DND-41 (cell line): Measurements from ENCODE around the gene FDX1.

Source experiments
- ATAC-seq: fragments of 200-7000 bp; cut with Tn5 transposase; 3 replicates; pipeline ENCODE4 v1.9.1; 2021; ENCODE audit warnings: low read depth; ENCODE audit not compliant: insufficient read depth
- DNase-seq: peaks from one replicate; pipeline ENCODE4 v3.0.0-alpha.2; 2020
- H2AFZ ChIP-seq: 2 replicates; pipeline ENCODE4 v1.6.0; 2012; ENCODE audit warnings: low read depth, low read length
- H3K27ac ChIP-seq: 2 replicates; pipeline ENCODE4 v1.5.1; 2012; ENCODE audit warnings: low read length, inconsistent platforms
- H3K27me3 ChIP-seq: fragments of 200-600 bp; sonication (generic); 2 replicates; pipeline ENCODE4 v1.6.0; 2012; ENCODE audit warnings: low read length, mild to moderate bottlenecking, inconsistent platforms; ENCODE audit not compliant: insufficient read depth, poor library complexity
- H3K36me3 ChIP-seq: 2 replicates; pipeline ENCODE4 v1.5.1; 2012; ENCODE audit warnings: low read length, inconsistent platforms; ENCODE audit not compliant: insufficient read depth
- H3K4me1 ChIP-seq: 2 replicates; pipeline ENCODE4 v1.5.1; 2012; ENCODE audit warnings: mild to moderate bottlenecking, low read length; ENCODE audit not compliant: insufficient read depth
- H3K4me2 ChIP-seq: 2 replicates; pipeline ENCODE4 v1.6.0; 2012; ENCODE audit warnings: mild to moderate bottlenecking, moderate library complexity, low read length, inconsistent platforms; ENCODE audit not compliant: insufficient read depth
- H3K4me3 ChIP-seq, 2 experiments: fragments of 200-600 bp in 1 of 2; shearing (Covaris generic) in 1 of 2; 2 replicates each; pipeline ENCODE4 v1.5.1; 2012 to 2016; ENCODE audit warnings: inconsistent platforms in 2 of 2, low read length in 2 of 2, mild to moderate bottlenecking in 2 of 2, low read depth in 1 of 2, moderate library complexity in 1 of 2
- H3K79me2 ChIP-seq: 2 replicates; pipeline ENCODE4 v1.6.0; 2012; ENCODE audit warnings: low read length, inconsistent platforms; ENCODE audit not compliant: insufficient read depth
- H3K9ac ChIP-seq: 2 replicates; pipeline ENCODE4 v1.6.0; 2012; ENCODE audit warnings: low read depth, mild to moderate bottlenecking, inconsistent platforms, low read length, moderate library complexity
- H3K9me3 ChIP-seq: 2 replicates; pipeline ENCODE4 v1.5.1; 2012; ENCODE audit warnings: low read length, moderate library complexity, mild to moderate bottlenecking, inconsistent platforms; ENCODE audit not compliant: insufficient read depth, severe bottlenecking
- H4K20me1 ChIP-seq: 2 replicates; pipeline ENCODE4 v1.6.0; 2012; ENCODE audit warnings: low read length; ENCODE audit not compliant: insufficient read depth
- EZH2 ChIP-seq: IDR thresholded peaks from 3 replicates; pipeline ENCODE4 v1.6.1; 2012; ENCODE audit warnings: borderline replicate concordance, low read depth, mild to moderate bottlenecking, moderate library complexity, low read length, inconsistent platforms; ENCODE audit not compliant: severe bottlenecking
- TF ChIP-seq, protein P1 (sequence below): IDR thresholded peaks from 2 replicates; pipeline ENCODE4 v1.5.1; 2012; ENCODE audit warnings: borderline replicate concordance, low read length, moderate library complexity, mild to moderate bottlenecking; ENCODE audit not compliant: poor library complexity, severe bottlenecking; ENCODE audit errors: extremely low read depth

FDX1 gene

DNA sequence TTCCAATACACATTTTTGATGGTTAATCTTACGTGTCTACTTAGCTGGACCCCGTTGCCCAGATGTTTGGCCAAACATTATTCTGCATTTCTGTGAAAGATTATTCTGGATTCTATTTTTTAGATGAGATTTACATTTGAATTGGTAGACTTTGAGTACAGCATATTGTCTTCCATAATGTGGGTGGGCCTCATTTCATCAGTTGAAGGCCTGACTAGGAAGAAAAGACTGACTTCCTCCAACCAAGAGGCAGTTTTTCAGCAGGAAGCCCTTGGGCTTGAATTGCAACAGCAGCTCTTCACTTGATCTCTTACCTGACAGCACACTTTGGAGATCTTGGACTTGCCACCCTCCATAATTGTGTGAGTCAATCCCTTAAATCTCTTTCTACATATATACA, 58.7 kb downstream of the FDX1 start:
- Histone ChIP-seq H3K27me3 (no peaks in the 10 kb centered on the region), H3K4me2 (no peak overlapping the region), H3K27ac (no peak overlapping the region), H4K20me1 (no peaks in the 10 kb centered on the region), H3K9me3 (no peaks in the 10 kb centered on the region), H3K4me1 (no peaks in the 10 kb centered on the region), H3K79me2 (no peaks in the 10 kb centered on the region), H3K9ac (no peak overlapping the region), H2AFZ (no peak overlapping the region), H3K4me3 (no peak overlapping the region), H3K36me3 (no peaks in the 10 kb centered on the region)
- DNase-seq (no peak), ATAC-seq (no peak)
- TF ChIP-seq, protein P1, sequence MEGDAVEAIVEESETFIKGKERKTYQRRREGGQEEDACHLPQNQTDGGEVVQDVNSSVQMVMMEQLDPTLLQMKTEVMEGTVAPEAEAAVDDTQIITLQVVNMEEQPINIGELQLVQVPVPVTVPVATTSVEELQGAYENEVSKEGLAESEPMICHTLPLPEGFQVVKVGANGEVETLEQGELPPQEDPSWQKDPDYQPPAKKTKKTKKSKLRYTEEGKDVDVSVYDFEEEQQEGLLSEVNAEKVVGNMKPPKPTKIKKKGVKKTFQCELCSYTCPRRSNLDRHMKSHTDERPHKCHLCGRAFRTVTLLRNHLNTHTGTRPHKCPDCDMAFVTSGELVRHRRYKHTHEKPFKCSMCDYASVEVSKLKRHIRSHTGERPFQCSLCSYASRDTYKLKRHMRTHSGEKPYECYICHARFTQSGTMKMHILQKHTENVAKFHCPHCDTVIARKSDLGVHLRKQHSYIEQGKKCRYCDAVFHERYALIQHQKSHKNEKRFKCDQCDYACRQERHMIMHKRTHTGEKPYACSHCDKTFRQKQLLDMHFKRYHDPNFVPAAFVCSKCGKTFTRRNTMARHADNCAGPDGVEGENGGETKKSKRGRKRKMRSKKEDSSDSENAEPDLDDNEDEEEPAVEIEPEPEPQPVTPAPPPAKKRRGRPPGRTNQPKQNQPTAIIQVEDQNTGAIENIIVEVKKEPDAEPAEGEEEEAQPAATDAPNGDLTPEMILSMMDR, result no peak
- TF ChIP-seq EZH2, result no peak

DNA sequence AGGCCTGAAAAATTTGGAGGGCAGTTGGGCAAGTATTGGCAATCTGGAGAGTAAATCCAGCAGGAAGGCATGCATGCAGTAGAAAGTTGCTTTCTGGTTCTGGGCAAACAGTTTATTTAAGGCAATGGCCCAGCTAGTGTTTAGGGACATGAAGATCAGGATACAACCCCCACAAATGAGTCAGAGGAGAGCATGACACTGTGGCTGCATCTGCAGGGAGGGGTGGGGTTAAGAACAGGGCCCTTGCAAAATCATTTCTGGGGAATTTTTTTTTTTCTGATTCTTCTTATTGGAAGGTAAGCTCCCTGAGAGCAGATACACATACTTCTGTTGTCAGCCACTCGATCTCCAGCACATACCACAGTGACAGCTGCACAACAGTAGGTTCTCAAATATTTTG, 61.1 kb downstream of the FDX1 start:
- TF ChIP-seq EZH2, result no peak
- TF ChIP-seq, protein P1, result no peak
- Histone ChIP-seq H3K9ac (no peak overlapping the region), H2AFZ (no peak overlapping the region), H3K27ac (no peak overlapping the region), H4K20me1 (no peaks in the 10 kb centered on the region), H3K4me2 (no peak overlapping the region), H3K9me3 (no peaks in the 10 kb centered on the region), H3K36me3 (no peaks in the 10 kb centered on the region), H3K4me1 (no peaks in the 10 kb centered on the region), H3K27me3 (no peaks in the 10 kb centered on the region), H3K4me3 (no peak overlapping the region), H3K79me2 (no peaks in the 10 kb centered on the region)
- DNase-seq (no peak), ATAC-seq (no peak)

- TF ChIP-seq, protein P1, result no peak
- TF ChIP-seq EZH2, result no peak
- ATAC-seq (no peak), DNase-seq (no peak)
- Histone ChIP-seq H3K9me3 (no peaks in the 10 kb centered on the region), H3K27ac (no peak overlapping the region), H4K20me1 (no peaks in the 10 kb centered on the region), H3K36me3 (no peaks in the 10 kb centered on the region), H3K4me3 (no peak overlapping the region), H3K27me3 (no peaks in the 10 kb centered on the region), H3K79me2 (no peaks in the 10 kb centered on the region), H3K4me1 (no peaks in the 10 kb centered on the region), H2AFZ (no peak overlapping the region), H3K9ac (no peak overlapping the region), H3K4me2 (no peak overlapping the region)
Observed at GRCh38 chr11:110491577-110492320, 62.0 kb downstream of the FDX1 start.

DNA sequence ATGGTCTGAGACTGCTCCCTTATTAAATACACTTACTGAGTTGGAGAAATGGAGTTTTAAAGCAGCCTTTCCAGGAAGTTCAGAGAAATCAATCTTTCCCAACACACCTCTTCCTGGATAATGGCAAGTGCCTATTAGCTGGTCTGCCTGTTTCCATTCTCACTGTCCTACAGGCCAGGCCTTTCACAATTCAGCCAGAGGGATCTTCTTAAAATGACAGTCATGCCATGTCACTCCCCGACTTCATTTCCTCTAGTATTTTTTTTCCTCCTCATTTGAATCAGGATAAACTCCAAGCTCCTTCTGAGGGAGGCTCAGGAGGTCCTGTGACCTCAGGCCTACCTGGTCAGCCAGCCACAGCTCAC, 62.6 kb downstream of the FDX1 start:
- Histone ChIP-seq H3K27me3 (no peaks in the 10 kb centered on the region), H3K27ac (no peak overlapping the region), H3K9ac (no peak overlapping the region), H3K4me1 (no peaks in the 10 kb centered on the region), H3K4me3 (no peak overlapping the region), H3K79me2 (no peaks in the 10 kb centered on the region), H3K9me3 (no peaks in the 10 kb centered on the region), H3K36me3 (no peaks in the 10 kb centered on the region), H3K4me2 (no peak overlapping the region), H2AFZ (no peak overlapping the region), H4K20me1 (no peaks in the 10 kb centered on the region)
- no peak for DNase-seq
- TF ChIP-seq EZH2, result no peak
- TF ChIP-seq, protein P1, result no peak
- no peak for ATAC-seq
